Measurements from ENCODE around the gene TCF7L2.

GRCh38 chr10:112990271-112990670 lies 40.2 kb downstream of the TCF7L2 start:
- TF ChIP-seq GATA3 (IDR thresholded peaks at IDR 0.05; ENCODE audit: low read depth, low read length) (no peak), GATA2 (IDR thresholded peaks at IDR 0.05; ENCODE audit: low read depth, low read length) (no peak)

All from SH-SY5Y (cell line).